Measurements from ENCODE around the gene C4BPB.
A peak's percentile ranks its signal among the peaks of the same experiment; 100 is the strongest.

The C4BPB gene

DNA sequence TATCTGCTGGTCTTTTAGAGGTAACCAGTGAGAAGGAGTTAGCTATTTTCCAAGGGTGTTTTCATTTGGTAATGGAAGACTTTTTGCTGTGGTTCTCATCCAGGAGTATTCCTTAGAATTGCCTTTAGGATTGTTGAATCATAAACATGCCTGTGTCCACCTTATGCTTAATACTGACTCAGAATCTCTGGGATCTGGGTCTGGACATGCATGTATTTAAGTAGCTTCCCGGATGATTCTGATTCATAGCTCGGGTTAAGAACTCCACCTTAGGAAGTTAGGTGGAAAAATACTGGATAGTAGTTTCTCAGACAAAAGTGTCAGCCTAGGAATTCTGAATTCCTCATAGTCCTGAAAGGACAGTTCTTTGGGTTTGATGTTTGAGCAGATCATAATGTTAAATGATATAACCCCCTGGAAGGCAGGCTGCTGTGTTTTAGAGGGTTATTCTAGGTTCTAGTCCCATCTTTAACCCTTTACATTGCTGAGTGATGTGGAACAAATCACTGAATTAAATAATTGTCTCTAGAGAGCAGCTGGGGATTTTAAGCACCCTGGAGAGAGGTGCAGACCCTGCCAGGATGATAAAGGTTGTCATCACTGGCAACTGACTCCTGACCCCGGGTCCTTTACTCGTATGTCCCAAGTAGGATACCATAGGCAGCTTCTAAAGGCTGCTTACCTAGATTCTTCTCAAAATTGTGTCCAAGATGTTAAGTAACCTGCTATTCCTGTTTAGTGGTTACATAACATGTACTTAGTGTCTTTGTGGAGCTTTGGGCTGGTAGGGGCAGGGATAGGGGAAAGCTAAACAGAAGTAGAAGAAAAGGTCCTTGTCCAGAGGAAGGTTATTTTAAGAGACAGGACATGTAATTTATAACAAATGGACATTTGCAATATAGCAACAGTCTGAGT is 14.5 kb upstream of the C4BPB start:
- H3K4me3 ChIP-seq (ENCODE audit: severe bottlenecking), result no peak overlapping the region
- DNase-seq (ENCODE audit: low spot score) (no peak), ATAC-seq (ENCODE audit: low read depth) (peak; percentile 95)
- H3K27ac ChIP-seq (ENCODE audit: poor library complexity, severe bottlenecking), result peak overlapping the region; percentile 68
- H3K4me1 ChIP-seq (ENCODE audit: insufficient read depth, poor library complexity, severe bottlenecking), result peaks cover 15% of the 10 kb centered on the region
- H3K9me3 ChIP-seq (ENCODE audit: severe bottlenecking), result no peaks in the 10 kb centered on the region
- H3K36me3 ChIP-seq (ENCODE audit: low read depth), result peaks cover 17% of the 10 kb centered on the region
- no peaks in the 10 kb centered on the region for H3K27me3 ChIP-seq (ENCODE audit: insufficient read depth, poor library complexity, severe bottlenecking)
- TF ChIP-seq, protein P1, sequence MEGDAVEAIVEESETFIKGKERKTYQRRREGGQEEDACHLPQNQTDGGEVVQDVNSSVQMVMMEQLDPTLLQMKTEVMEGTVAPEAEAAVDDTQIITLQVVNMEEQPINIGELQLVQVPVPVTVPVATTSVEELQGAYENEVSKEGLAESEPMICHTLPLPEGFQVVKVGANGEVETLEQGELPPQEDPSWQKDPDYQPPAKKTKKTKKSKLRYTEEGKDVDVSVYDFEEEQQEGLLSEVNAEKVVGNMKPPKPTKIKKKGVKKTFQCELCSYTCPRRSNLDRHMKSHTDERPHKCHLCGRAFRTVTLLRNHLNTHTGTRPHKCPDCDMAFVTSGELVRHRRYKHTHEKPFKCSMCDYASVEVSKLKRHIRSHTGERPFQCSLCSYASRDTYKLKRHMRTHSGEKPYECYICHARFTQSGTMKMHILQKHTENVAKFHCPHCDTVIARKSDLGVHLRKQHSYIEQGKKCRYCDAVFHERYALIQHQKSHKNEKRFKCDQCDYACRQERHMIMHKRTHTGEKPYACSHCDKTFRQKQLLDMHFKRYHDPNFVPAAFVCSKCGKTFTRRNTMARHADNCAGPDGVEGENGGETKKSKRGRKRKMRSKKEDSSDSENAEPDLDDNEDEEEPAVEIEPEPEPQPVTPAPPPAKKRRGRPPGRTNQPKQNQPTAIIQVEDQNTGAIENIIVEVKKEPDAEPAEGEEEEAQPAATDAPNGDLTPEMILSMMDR (IDR thresholded peaks at IDR 0.05; ENCODE audit: poor library complexity, severe bottlenecking), result no peak

DNA sequence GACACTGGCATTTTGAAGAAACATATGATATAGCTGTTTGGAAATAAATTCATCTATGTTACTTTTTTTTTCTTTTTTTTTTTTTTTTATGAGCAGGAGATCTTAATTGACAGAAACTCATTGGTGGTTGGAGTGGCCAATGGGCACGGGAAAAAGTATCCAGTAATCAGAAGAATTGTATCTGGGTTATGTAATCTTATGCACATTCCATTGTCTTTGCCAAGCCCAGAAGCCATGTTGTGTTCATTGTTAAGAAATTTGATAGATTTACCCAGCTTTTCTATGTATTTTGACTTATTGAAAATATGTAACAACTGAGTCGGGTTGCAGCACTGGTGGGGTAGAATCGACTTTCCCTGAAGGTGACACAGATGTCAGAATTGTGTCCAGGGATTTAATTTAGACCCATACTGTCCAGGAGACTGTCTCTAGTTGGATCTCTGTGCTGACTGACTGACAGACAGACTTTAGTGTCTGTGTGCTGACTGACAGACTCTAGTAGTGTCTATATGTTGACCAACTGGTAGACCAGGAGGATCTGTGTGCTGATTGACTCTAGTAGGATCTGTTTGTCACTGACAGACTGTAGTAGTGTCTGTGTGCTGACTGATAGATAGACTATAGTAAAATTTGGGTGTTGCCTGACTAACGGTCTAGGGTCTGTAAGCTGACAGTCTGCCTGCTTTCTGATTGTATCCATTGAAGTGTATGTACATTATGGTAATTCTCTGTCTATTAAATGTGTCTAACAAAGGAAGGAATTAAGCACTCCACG is 12.3 kb upstream of the C4BPB start:
- ATAC-seq (ENCODE audit: low read depth), result no peak
- TF ChIP-seq, protein P1 (IDR thresholded peaks at IDR 0.05; ENCODE audit: poor library complexity, severe bottlenecking), result no peak
- no peak for DNase-seq (ENCODE audit: low spot score)
- Histone ChIP-seq H3K27ac (ENCODE audit: poor library complexity, severe bottlenecking) (no peak overlapping the region), H3K4me3 (ENCODE audit: severe bottlenecking) (no peak overlapping the region), H3K9me3 (ENCODE audit: severe bottlenecking) (no peaks in the 10 kb centered on the region), H3K36me3 (ENCODE audit: low read depth) (peaks cover 8% of the 10 kb centered on the region; the same call in 1 of the 2 replicates), H3K27me3 (ENCODE audit: insufficient read depth, poor library complexity, severe bottlenecking) (no peaks in the 10 kb centered on the region), H3K4me1 (ENCODE audit: insufficient read depth, poor library complexity, severe bottlenecking) (peaks cover 15% of the 10 kb centered on the region)

DNA sequence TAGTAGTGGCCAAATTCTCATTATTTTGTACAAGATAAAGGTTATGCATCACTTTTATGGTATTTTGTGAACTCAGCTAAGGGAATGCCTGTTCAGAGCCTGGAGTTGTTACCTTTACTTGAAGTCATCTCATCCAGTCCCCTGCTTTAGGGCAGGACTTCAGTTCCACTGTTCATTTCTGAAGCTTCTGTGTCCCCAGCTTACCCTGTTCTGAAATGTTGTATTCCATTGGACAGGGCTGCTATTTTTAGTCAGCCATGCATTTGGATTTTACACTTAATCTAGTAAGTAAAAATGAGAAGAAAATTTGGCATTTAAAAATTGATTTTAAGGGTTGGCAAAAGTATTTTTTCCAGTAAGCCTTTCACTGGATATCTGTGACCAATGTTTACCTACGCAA is 11.6 kb upstream of the C4BPB start:
- H3K27ac ChIP-seq (ENCODE audit: poor library complexity, severe bottlenecking), result no peak overlapping the region
- H3K4me1 ChIP-seq (ENCODE audit: insufficient read depth, poor library complexity, severe bottlenecking), result peaks cover 15% of the 10 kb centered on the region
- no peaks in the 10 kb centered on the region for H3K27me3 ChIP-seq (ENCODE audit: insufficient read depth, poor library complexity, severe bottlenecking)
- DNase-seq (ENCODE audit: low spot score) (no peak), ATAC-seq (ENCODE audit: low read depth) (no peak)
- H3K4me3 ChIP-seq (ENCODE audit: severe bottlenecking), result no peak overlapping the region
- TF ChIP-seq, protein P1 (IDR thresholded peaks at IDR 0.05; ENCODE audit: poor library complexity, severe bottlenecking), result no peak
- no peaks in the 10 kb centered on the region for H3K9me3 ChIP-seq (ENCODE audit: severe bottlenecking)
- peaks cover 8% of the 10 kb centered on the region; the same call in 1 of the 2 replicates for H3K36me3 ChIP-seq (ENCODE audit: low read depth)

- DNase-seq (ENCODE audit: low spot score), result no peak
- Histone ChIP-seq H3K36me3 (ENCODE audit: low read depth) (peaks cover 8% of the 10 kb centered on the region; the same call in 1 of the 2 replicates), H3K4me1 (ENCODE audit: insufficient read depth, poor library complexity, severe bottlenecking) (peaks cover 15% of the 10 kb centered on the region), H3K4me3 (ENCODE audit: severe bottlenecking) (no peak overlapping the region), H3K27ac (ENCODE audit: poor library complexity, severe bottlenecking) (no peak overlapping the region), H3K27me3 (ENCODE audit: insufficient read depth, poor library complexity, severe bottlenecking) (no peaks in the 10 kb centered on the region), H3K9me3 (ENCODE audit: severe bottlenecking) (no peaks in the 10 kb centered on the region)
- TF ChIP-seq, protein P1 (IDR thresholded peaks at IDR 0.05; ENCODE audit: poor library complexity, severe bottlenecking), result peak; percentile 97
- peak; percentile 57 for ATAC-seq (ENCODE audit: low read depth)
Observed at GRCh38 chr1:207077470-207078377, 10.9 kb upstream of the C4BPB start.
